ENCODE data around the gene PHLDA2.

- TF ChIP-seq ELF1 (IDR thresholded peaks at IDR 0.05; ENCODE audit: borderline replicate concordance, low read depth) (no peak), POLR2AphosphoS5 (IDR thresholded peaks at IDR 0.05; ENCODE audit: low read depth, low read length) (no peak), CTCF (IDR thresholded peaks at IDR 0.05 in 2 of 3, conservative IDR thresholded peaks at IDR 0.05 in 1 of 3; ENCODE audit: borderline replicate concordance in 1 of 3, insufficient read depth in 1 of 3, low read depth in 2 of 3, low read length in 2 of 3) (no peak), TCF7L2 (IDR thresholded peaks at IDR 0.05; ENCODE audit: borderline replicate concordance, extremely low read depth, insufficient read depth, insufficient read length) (no peak), FOSL1 (IDR thresholded peaks at IDR 0.05; ENCODE audit: low read depth) (no peak), SIN3A (IDR thresholded peaks at IDR 0.05; ENCODE audit: low read depth) (no peak), ATF3 (IDR thresholded peaks at IDR 0.05) (no peak), POLR2A (IDR thresholded peaks at IDR 0.05; ENCODE audit: borderline replicate concordance, extremely low read depth, insufficient read depth, insufficient read length) (no peak), EGR1 (IDR thresholded peaks at IDR 0.05; ENCODE audit: low read depth) (no peak), MAX (IDR thresholded peaks at IDR 0.05) (no peak), SP1 (IDR thresholded peaks at IDR 0.05; ENCODE audit: low read depth) (no peak), JUND (IDR thresholded peaks at IDR 0.05) (no peak), ZNF274 (IDR thresholded peaks at IDR 0.05; ENCODE audit: low read depth, low read length) (no peak)
Measured at GRCh38 chr11:2949920-2950319, 20.7 kb upstream of the PHLDA2 start.
